Endothelial cell of umbilical vein (primary cell): ENCODE measurements around the gene KHK. TPM values are rescaled to one million over a fixed set of nuclear protein-coding genes. Genes with fewer than 3 reads are reported as not detected.

ENCODE experiments used
- BruUV-seq: library from RNA; stranded (reverse); fragments of 400-500 nt; replicated peaks from 2 replicates; lab custom pipeline; 2021; lab: Mats Ljungman, UMichigan
- CTCF ChIA-PET: fragments of 300-600, 350-600 bp; sonication (Branson Sonifier 250); formaldehyde crosslinking; loops from one replicate; lab custom pipeline; 2021; ENCODE audit warnings: antibody characterized with exemption, inconsistent platforms; lab: Charles Lee
- POLR2A ChIA-PET: fragments of 300-600, 350-600 bp; sonication (Branson Sonifier 250); formaldehyde crosslinking; loops from one replicate; lab custom pipeline; 2021; ENCODE audit warnings: antibody characterized with exemption, inconsistent platforms; lab: Charles Lee
- DNase-seq: peaks from one replicate; pipeline ENCODE4 v3.0.0-alpha.2; 2011; ENCODE audit warnings: low read depth, low spot score
- FAIRE-seq: peaks from 2 replicates; lab custom pipeline; 2011; peaks lifted over from hg19 to GRCh38; lab: Jason Lieb, UNC
- H2AFZ ChIP-seq: 2 replicates; pipeline ENCODE4 v1.6.0; 2012; ENCODE audit warnings: low read depth, low read length, control low read depth, inconsistent platforms
- H3K27ac ChIP-seq: 2 replicates; pipeline ENCODE4 v1.5.1; 2011; ENCODE audit warnings: low read depth, mild to moderate bottlenecking, control low read depth, low read length, moderate library complexity; ENCODE audit not compliant: insufficient read depth
- H3K27me3 ChIP-seq, 2 experiments: 2 replicates each; pipeline versions ENCODE4 v1.6.0 to v1.6.1; 2011; ENCODE audit warnings: low read length in 2 of 2, mixed read lengths in 1 of 2; ENCODE audit not compliant: control insufficient read depth in 2 of 2, insufficient read depth in 2 of 2
- H3K36me3 ChIP-seq, 2 experiments: 2 replicates in 1 of 2; 3 replicates in 1 of 2; pipeline ENCODE4 v1.5.1; 2011; ENCODE audit warnings: low read length in 2 of 2, mild to moderate bottlenecking in 1 of 2, moderate library complexity in 1 of 2; ENCODE audit not compliant: control insufficient read depth in 2 of 2, insufficient read depth in 2 of 2; ENCODE audit errors: extremely low read depth in 1 of 2
- H3K4me1 ChIP-seq: 3 replicates; pipeline ENCODE4 v1.5.1; 2011; ENCODE audit warnings: mild to moderate bottlenecking, low read length; ENCODE audit not compliant: control insufficient read depth, insufficient read depth; ENCODE audit errors: extremely low read depth
- H3K4me2 ChIP-seq: 2 replicates; pipeline ENCODE4 v1.6.1; 2011; ENCODE audit warnings: low read length, control low read depth, mixed read lengths; ENCODE audit not compliant: insufficient read depth
- H3K4me3 ChIP-seq, 3 experiments: fragments of 200-600 bp in 1 of 3; sonication (generic), shearing (Covaris generic) in 1 of 3; replicated peaks in 1 of 3; 2 replicates each; pipeline ENCODE4 v1.5.1; 2011 to 2016; ENCODE audit warnings: control low read depth in 3 of 3, low read length in 3 of 3, mild to moderate bottlenecking in 2 of 3, inconsistent platforms in 1 of 3, low read depth in 1 of 3, moderate library complexity in 1 of 3; ENCODE audit not compliant: insufficient read depth in 1 of 3
- H3K79me2 ChIP-seq: 2 replicates; pipeline ENCODE4 v1.6.0; 2012; ENCODE audit warnings: low read length, inconsistent platforms; ENCODE audit not compliant: control insufficient read depth, insufficient read depth
- H3K9ac ChIP-seq: replicated peaks from 2 replicates; pipeline ENCODE3; 2011; ENCODE audit warnings: low read length, control low read depth; ENCODE audit not compliant: insufficient read depth; ENCODE audit errors: extremely low read depth
- H3K9me1 ChIP-seq: replicated peaks from 3 replicates; pipeline ENCODE4 v1.6.0; 2011; ENCODE audit warnings: mild to moderate bottlenecking, low read length; ENCODE audit not compliant: control insufficient read depth, insufficient read depth; ENCODE audit errors: extremely low read depth
- H3K9me3 ChIP-seq: replicated peaks from 2 replicates; pipeline ENCODE4 v1.5.1; 2012; ENCODE audit warnings: low read length, inconsistent platforms; ENCODE audit not compliant: control insufficient read depth, insufficient read depth
- H4K20me1 ChIP-seq: replicated peaks from 2 replicates; pipeline ENCODE3; 2011; ENCODE audit warnings: mild to moderate bottlenecking, low read length; ENCODE audit not compliant: control insufficient read depth, insufficient read depth; ENCODE audit errors: extremely low read depth
- CTCF ChIP-seq, 2 donors: IDR thresholded peaks; 1 replicate in 1 of 2; 2 replicates in 1 of 2; pipeline ENCODE4 v1.5.1; 2011; ENCODE audit warnings: low read length in 2 of 2, mild to moderate bottlenecking in 2 of 2, moderate library complexity in 2 of 2, control low read depth in 1 of 2, inconsistent platforms in 1 of 2, low read depth in 1 of 2; ENCODE audit not compliant: insufficient read depth in 1 of 2; ENCODE audit errors: extremely low read depth in 1 of 2
- EZH2 ChIP-seq: IDR thresholded peaks from 2 replicates; pipeline ENCODE4 v1.6.1; 2012; ENCODE audit warnings: borderline replicate concordance, low read depth, mild to moderate bottlenecking, moderate library complexity, low read length, inconsistent platforms; ENCODE audit not compliant: severe bottlenecking
- FOS ChIP-seq: IDR thresholded peaks from 2 replicates; pipeline ENCODE4 v1.6.1; 2011; ENCODE audit warnings: mild to moderate bottlenecking, low read length, moderate library complexity, borderline replicate concordance; ENCODE audit not compliant: insufficient read depth
- GATA2 ChIP-seq: IDR thresholded peaks from 2 replicates; pipeline ENCODE4 v1.7.0; 2011; ENCODE audit warnings: low read depth, mild to moderate bottlenecking, moderate library complexity, mixed read lengths, low read length; ENCODE audit not compliant: insufficient read length, insufficient read depth
- JUN ChIP-seq: IDR thresholded peaks from 2 replicates; pipeline ENCODE4 v1.6.1; 2011; ENCODE audit warnings: borderline replicate concordance, low read depth; ENCODE audit not compliant: insufficient read length, insufficient read depth
- MAX ChIP-seq: IDR thresholded peaks from 2 replicates; pipeline ENCODE4 v1.6.1; 2011; ENCODE audit not compliant: insufficient read depth, insufficient read length
- MYC ChIP-seq: IDR thresholded peaks from one replicate; pipeline ENCODE4 v1.6.1; 2011; ENCODE audit warnings: mild to moderate bottlenecking, low read depth, low read length
- POLR2A ChIP-seq: IDR thresholded peaks from 2 replicates; pipeline ENCODE4 v1.6.1; 2012; ENCODE audit warnings: low read depth, mild to moderate bottlenecking, control low read depth, low read length
- POLR2AphosphoS5 ChIP-seq: IDR thresholded peaks from 2 replicates; pipeline ENCODE4 v1.6.1; 2012; ENCODE audit warnings: low read depth, mild to moderate bottlenecking, control low read depth, low read length, moderate library complexity; ENCODE audit not compliant: insufficient read depth
- dilution Hi-C: fragments of 300-500 bp; cut with MboI; formaldehyde crosslinking; loops from one replicate; pipeline ENCODE4 v1.15.0; 2019; ENCODE audit warnings: low sequenced_read_pairs; ENCODE audit not compliant: extremely low pct_ligation_motif_present
- intact Hi-C: fragments of 100-400 bp; cut with micrococcal nuclease; formaldehyde crosslinking; loops from one replicate; pipeline ENCODE4 v1.10.0; 2022
- polyA plus RNA-seq, 4 experiments: library from polyadenylated mRNA; depleted of rRNA in 3 of 4; stranded (reverse) in 3 of 4; unstranded in 1 of 4; fragments of >200 nt; gene quantifications; 2 replicates each; pipeline versions ENCODE4 v1.2.1 to v1.2.3, GENCODE V29; 2011 to 2012; ENCODE audit warnings: missing spikeins in 1 of 4
- total RNA-seq: library from RNA; stranded (reverse); gene quantifications from 2 replicates; pipeline ENCODE4 v1.2.3, GENCODE V29; 2021

The KHK gene
- total and polyA plus RNA-seq, 2 donors (not counting 3 experiments of a cell fraction or from before 2014, with no cell fraction given), result 2.9 to 4.4 TPM

- no TSS peak for BruUV-seq
- Histone ChIP-seq H3K4me2 (no peak overlapping the region), H2AFZ (no peak overlapping the region), H3K9me3 (no peaks in the 10 kb centered on the region), H3K4me1 (no peaks in the 10 kb centered on the region), H3K27ac (no peak overlapping the region), H3K27me3 (no peaks in the 10 kb centered on the region), H3K36me3 (no peaks in the 10 kb centered on the region), H3K79me2 (no peaks in the 10 kb centered on the region), H4K20me1 (no peaks in the 10 kb centered on the region), H3K9me1 (no peaks in the 10 kb centered on the region), H3K4me3 (no peak overlapping the region), H3K9ac (no peak overlapping the region)
- POLR2A ChIA-PET, result no interaction called here
- FAIRE-seq (no peak), DNase-seq (no peak)
- CTCF ChIA-PET, result interaction anchor here (1.2 to 8.2 kb wide), 8 partner anchors 9 to 203 kb away, joined by 3 to 152 read pairs (median 9); partner anchors contain the start of gene PREB
- dilution Hi-C loops (no loop called here), intact Hi-C loops (no loop called here)
- TF ChIP-seq MAX, result no peak
- TF ChIP-seq POLR2AphosphoS5, result no peak
- no peak for TF ChIP-seq MYC
- TF ChIP-seq FOS, result no peak
- TF ChIP-seq CTCF (IDR thresholded peaks at IDR 0.05; ENCODE audit: extremely low read depth in 1 of 2, insufficient read depth in 1 of 2, low read depth in 1 of 2, low read length in 2 of 2), result no peak
- no peak for TF ChIP-seq POLR2A
- no peak for TF ChIP-seq GATA2
- TF ChIP-seq JUN, result no peak
- TF ChIP-seq EZH2, result no peak
Observed at GRCh38 chr2:27100036-27100435, 13.5 kb downstream of the KHK start.
